HL-60 (cell line): ENCODE results near the gene CYB5R2.

Source experiments
- CTCF ChIP-seq: IDR thresholded peaks from one replicate; pipeline ENCODE4 v1.5.1; 2011; ENCODE audit warnings: low read length, control low read depth, inconsistent platforms; ENCODE audit not compliant: insufficient read depth
- POLR2AphosphoS5 ChIP-seq: IDR thresholded peaks from 2 replicates; pipeline ENCODE4 v1.6.1; 2012; ENCODE audit warnings: low read depth
- REST ChIP-seq: IDR thresholded peaks from 2 replicates; pipeline ENCODE4 v1.6.1; 2012; ENCODE audit warnings: low read depth; ENCODE audit not compliant: insufficient replicate concordance
- SPI1 ChIP-seq: IDR thresholded peaks from 2 replicates; pipeline ENCODE4 v1.6.1; 2012; ENCODE audit warnings: low read depth, mild to moderate bottlenecking, borderline replicate concordance

GRCh38 chr11:7637447-7638157, 35.7 kb downstream of the CYB5R2 start:
- no peak for TF ChIP-seq CTCF
- no peak for TF ChIP-seq POLR2AphosphoS5
- TF ChIP-seq REST: no peak
- no peak for TF ChIP-seq SPI1
